Measurements from ENCODE around the gene TLCD5.

The TLCD5 gene

DNA sequence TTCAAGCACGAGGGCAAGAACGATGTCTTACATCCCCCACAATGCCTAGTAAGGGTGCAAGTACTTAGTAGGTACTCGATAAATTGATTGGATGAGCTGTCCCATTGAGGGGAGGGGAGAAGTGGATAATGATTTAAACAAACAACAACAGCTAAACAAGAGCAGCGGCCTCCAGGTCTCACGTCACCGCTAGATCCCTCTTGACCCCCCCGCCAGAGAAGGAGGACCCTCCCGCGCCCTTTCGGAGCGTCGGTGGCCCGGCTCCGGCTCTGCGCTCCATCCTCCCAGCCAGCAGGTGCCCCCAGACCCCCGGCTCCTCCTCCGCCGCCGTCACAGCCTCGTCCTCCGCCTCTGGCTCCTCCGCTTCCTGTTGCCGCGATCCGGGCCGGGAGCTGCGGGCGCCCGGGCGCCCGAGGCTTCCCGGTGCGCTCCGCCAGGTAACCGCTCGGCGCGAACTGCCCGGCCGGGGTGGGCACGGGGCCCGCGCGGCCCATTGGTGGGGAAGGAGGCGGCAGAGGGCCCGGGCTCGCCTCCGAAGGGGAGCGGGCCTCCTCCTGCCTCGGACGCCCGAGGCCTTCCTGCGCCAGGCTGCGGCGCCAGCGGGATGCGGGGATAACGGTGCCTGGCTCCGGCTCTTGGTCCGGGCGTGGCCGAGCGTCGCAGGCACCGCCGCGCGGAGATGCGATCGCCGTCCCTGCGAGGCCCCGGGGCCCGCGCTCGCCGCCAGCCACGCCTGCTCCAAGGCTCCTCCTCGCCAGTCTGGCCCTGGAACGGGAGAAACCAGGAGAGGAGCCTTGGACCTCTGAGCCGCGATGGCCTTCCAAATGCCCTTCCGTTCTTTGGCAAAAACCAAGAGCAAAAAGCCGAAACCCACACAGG, at the start of gene TLCD5:
Gene TLCD5 (plus strand): TSS at position 368 of the 879 bp plus-strand sequence. CDS start 2,143 bp downstream, outside the sequence.
- in situ Hi-C loops (cut with MboI; ENCODE audit: low sequenced_read_pairs), result no loop called here

DNA sequence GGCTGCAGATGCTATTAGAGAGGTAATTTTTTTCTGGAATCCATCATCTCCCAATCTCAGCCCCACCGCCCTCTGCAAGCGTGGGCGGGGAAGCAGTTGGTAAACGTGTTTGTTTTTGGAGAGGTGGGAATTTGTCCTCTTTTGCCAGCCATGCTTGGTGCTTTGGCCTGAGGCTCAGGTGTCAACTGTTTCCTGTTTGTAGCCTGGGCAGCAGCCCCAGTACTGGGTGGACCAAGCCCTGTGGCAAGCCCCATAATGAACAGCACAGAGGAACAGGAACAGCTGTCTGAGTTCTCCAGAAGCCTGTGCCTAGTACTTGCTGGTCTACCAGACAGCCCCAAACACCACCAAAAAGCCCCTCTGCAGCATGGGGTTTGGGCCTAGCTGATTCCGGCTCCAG, 45.6 kb upstream of the TLCD5 start:
- in situ Hi-C loops (cut with MboI; ENCODE audit: low sequenced_read_pairs), result no loop called here

DNA sequence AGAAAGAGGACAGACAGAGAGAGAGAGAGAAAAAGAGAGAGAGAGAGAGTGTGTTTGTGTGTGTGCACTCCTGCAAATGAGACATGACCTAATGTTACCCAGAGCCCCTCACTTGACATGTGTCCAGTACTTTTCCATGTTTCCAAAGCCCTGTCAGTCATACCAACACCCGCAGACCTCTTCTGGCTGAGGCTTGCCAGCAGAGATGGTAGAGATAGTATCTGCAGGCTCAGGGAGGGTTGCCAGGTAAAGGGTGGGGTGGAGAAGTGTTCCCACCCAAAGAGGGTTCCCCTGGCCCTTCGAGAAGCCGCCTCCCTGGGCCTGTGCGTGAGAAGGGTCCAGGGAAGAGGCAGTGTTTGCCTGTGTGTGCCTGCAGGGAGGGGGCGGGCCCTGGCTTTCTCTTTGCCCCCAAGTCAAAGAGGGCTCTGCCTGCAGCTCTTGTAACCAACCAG, 44.5 kb upstream of the TLCD5 start:
- in situ Hi-C loops (cut with MboI; ENCODE audit: low sequenced_read_pairs), result no loop called here

DNA sequence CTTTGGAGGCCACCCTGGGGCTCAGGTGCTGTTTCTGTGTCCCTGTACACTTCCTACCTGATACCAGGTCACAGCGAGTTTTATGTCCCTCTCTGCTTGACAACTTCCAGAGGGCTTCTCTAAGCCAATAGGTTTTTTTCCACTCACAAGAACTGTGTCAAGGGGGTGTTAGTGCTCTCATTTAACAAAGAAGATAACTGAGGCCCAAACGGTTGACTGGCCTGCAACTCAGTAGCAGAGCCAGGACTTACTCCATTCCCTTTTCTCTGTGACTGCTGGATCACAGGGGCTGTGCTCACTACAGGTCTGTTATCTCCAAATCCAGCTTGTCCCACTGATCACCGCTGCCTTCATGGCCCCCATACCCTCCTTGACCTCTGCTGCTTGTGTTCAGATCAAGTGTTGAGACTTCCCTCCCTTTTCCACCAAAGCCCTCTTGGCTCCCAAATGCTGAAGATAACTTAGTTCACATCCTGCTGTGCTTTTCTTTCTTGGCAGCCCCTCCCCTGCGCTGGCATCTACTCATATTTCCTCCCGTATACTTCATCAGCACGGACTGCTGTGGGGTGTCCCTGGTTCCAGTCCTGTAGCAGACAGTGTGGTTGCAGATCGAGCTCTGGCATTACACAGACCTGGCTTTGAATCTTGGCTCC, 43.8 kb upstream of the TLCD5 start:
- in situ Hi-C loops (cut with MboI; ENCODE audit: low sequenced_read_pairs), result no loop called here

DNA sequence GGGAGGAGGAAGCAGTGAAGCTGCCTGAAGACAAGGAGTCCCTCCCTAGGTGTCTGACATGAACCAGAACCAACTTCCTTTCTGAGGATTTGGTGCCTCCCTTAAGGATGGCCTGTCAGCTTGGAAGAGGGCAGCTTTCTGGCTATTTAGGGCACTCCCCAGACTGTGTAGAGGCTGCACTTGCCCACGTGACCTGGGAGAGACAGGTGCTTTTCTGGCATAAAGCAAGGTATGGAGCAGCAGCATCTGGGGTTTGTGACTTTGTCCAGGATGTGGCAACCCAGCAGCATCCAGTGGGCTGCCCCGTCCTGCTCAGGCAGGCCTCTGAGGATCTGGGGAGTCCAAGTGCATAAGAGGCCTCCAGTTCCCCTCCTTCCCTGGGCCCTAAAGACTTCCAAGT, 42.0 kb upstream of the TLCD5 start:
- in situ Hi-C loops (cut with MboI; ENCODE audit: low sequenced_read_pairs), result no loop called here

DNA sequence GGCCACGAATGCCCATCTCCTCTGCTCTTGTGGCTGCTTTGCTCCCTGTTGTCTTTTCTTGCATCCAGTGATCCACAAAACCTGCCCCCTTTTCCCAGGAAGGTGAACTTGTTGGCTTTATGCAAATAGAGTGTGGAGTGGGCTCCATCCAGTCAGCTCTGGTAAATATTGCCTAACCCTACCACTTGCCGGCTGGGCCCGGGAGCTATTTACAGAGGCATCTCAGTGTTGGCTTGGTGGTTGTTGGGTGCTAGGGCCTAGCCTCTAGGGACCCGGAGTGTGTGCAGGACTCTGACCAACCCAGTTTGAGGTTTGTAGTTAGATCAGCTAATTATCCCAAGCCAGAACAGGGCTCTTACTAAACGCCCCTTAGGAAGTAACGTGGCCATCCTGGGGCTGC, 40.8 kb upstream of the TLCD5 start:
- in situ Hi-C loops (cut with MboI; ENCODE audit: low sequenced_read_pairs), result no loop called here

DNA sequence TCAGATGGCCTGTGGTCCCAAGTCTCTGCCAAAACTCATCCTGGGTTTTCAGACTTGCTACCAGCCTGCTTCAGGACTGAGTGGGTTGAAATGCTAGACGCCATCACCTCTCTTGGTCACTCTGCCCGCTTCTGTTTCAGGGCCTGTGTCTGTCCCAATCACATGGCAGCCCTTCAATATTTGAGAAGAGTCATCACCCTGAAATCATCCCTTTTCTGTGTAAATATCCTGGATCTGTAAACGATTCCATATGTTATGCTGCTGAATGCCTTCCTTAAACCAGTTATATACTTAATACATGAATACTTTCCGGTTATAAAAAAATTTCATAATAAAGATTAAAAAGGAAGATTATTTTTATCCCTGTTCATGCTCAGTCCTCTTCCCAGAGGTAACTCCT, 39.8 kb upstream of the TLCD5 start:
- in situ Hi-C loops (cut with MboI; ENCODE audit: low sequenced_read_pairs), result no loop called here

DNA sequence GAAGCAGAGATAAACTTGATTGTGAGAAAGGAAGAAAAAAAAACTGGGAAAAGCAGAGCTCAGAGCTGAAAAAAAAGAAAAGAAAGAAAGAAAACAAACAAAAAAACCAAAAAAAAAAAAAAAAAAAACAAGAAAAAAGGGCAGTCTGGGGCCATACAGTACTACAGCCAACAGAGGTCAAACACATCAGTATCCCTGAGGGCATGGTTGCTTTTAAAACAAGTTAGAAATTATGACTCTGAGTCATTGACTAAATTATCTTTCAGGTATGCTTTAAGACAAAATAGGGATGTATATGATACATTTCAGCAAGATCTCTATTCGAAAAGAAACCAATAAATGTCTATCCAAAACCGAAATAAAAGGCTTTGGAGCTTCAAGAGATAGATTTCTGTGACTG, 37.1 kb upstream of the TLCD5 start:
- in situ Hi-C loops (cut with MboI; ENCODE audit: low sequenced_read_pairs), result no loop called here

DNA sequence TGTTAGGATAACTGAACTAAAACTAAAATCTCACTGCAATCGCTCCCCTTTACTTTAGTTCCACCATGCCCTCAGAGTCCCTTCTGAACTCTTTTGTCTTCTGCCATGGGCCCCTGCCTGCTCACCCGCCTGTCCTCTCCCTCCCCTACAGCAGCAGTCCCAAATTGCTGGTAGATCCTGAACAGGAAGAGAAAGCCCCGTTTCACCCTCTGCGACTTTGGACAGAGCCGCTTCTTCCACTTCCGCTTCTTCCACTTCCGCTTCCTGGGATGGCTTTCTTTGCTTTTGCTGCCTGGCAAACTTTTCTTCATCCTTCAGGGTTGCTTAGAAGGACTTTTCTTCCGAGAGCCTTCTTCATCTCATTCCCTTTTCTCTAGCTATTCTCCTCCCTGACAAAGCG, 35.7 kb upstream of the TLCD5 start:
- in situ Hi-C loops (cut with MboI; ENCODE audit: low sequenced_read_pairs), result no loop called here

DNA sequence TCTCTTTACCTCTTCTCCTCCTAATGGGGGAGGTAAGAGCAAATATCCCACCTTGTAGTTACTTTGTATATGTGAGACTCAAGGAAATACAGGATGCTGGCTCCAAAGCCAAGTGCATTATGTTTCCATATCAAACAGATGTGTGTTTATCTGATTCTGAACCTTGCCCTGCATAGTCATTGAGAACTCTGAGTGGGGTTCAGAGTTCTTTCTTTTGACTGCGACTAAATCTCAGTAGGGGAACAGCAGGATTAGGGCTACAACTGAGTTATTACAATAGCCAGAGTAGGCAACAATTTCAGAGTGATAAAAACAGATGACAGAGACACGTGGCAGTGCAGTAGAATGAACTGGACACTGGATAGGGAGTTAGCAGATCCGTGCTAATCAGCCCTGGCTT, 34.1 kb upstream of the TLCD5 start:
- in situ Hi-C loops (cut with MboI; ENCODE audit: low sequenced_read_pairs), result no loop called here

DNA sequence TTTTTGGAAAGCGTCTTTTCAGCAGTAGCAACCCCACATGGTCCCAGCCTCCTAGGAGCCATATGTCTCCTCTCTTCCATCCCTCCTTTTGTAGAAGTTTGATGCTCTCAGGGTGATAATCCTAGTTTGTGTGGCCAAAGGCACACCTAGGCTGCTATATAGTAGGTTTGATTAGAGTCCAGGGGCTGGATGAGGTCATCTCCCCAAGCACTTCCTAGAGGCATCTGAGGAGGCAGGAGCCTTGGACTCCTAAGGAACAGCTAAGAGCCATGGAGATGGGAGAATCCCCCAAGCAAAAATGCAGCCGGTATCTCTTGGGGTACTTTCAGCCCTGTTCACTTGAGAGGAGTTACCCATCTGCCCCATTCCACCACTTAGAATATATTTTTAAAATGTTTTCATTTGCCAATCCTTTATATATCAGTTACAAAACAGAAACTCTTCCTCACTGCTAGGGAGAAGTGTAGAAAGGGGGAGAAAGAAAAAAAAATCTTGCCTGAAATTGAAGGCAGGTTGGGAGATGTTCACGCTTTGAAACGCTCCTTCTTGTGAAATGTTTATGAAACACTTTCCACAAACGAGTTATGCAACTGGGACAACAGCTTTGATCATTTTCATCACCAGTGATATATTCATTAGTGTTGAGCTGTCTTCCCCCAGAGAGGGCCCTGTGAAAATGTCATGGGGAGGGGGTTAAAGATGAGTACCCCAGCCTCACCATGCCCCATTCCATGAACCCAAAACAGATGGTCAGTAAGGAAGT, 31.9 kb upstream of the TLCD5 start:
- in situ Hi-C loops (cut with MboI; ENCODE audit: low sequenced_read_pairs), result no loop called here

DNA sequence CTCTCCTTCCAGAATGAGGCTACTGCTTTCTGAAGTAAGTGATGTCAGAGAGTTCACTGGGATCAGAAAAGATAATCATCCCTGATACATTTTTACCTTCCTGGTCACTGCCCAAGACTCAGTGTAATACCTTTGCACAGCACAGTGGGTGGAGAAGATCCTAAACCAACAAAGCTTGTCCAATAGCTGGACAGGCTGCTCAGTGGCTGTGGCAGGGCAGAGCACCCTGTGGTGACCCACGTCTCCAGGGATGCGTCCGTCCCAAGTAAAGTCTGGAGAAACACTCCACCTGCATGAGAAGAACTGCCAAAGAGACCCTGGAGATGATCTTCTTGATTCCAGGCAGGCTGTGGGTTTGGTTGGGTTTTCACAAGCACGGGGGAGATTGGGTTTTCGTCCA, 31.0 kb upstream of the TLCD5 start:
- in situ Hi-C loops (cut with MboI; ENCODE audit: low sequenced_read_pairs), result no loop called here

DNA sequence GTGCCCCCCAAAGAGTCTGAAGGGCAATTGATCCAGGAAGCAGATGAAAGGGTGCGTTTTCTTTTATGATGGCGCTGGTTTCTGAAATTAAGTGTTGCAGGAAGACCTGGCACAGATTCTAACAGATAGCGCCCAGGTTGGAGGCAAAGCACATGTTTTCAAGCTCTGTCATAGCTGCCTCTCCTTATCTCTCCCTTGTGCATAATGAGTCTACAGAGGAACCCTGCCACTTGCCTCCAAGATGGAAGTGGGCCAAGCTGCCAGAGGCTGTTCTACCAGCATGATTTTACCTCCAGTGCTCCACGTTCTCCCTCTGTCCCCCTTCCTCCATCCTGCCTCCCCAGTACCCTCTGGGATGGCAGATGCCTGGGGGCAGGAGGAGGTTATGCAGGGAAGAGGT, 30.0 kb upstream of the TLCD5 start:
- in situ Hi-C loops (cut with MboI; ENCODE audit: low sequenced_read_pairs), result no loop called here

DNA sequence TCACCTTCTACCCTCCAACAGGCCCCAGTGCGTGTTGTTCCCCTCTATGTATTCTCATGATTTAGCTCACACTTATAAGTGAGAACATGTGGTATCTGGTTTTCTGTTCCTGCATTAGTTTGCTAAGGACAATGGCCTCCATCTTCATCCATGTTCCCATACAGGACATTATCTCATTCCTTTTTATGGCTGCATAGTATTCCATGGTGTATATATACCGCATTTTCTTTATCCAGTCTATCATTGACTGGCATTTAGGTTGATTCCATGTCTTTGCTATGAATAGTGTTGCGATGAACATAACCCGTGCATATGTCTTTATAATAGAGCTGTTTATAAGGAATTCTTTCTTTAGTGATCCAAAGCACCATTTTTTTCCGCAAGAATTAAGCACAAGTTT, 28.5 kb upstream of the TLCD5 start:
- in situ Hi-C loops (cut with MboI; ENCODE audit: low sequenced_read_pairs), result no loop called here

DNA sequence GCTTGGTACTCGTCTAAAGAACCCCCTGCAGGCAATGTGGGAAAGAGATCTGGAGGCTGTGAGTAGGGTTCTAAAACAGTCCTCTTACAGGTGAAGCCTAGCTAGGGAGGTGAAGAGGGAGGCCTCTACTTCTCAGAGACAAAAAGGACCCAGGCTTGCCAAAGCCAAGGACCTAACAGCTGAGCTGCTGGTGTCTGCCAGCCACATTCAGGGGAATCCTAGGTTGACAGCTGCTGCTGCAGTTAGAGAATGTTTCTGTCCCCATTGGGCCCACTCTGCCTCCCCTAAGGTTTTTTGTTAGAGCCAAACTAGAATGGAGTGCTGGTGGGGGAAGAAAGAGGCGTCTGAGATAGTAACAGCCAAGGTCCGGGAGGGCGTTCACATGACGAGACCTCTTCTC, 26.6 kb upstream of the TLCD5 start:
- in situ Hi-C loops (cut with MboI; ENCODE audit: low sequenced_read_pairs), result no loop called here

DNA sequence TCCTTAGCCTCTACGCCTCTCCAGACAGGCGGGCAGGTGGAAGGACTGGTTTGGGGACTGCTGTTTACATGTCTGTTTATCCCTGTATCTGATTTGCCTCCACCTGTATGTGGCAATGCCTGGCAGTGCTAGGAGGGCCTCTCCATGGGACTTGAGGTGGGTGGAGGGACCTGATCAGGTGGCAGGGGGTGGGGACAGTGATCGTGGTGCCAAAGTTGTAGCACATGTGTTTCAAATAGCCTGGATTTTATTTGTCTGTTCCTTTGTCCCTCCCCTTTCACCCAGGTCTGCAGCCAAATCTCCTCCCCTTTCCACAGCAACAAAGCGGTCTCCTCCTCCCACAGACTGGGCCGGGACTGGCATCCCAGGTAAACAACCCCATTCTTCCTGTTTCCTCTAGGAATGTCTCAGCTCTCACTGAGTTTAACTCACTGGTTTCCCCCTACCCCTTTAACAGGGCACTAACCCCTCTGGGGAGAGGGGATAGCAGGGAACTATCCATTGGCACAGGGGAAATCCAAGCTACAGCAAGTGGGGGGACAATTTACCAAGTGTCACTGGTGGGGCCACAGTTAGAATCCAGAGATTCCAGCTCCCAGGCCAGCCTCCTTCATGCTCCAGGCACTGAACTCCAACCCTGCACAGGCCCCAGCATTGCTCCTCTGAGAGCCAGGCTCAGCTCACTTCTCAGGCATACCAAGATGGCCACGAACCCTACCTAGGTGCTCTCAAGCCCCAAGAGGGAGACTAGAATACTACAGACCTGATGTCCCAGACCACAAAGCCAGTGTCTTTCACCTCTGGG, 22.9 kb upstream of the TLCD5 start:
- in situ Hi-C loops (cut with MboI; ENCODE audit: low sequenced_read_pairs), result loop anchor here (10.0 kb wide), 2 partner anchors 67 to 127 kb away; no protein-coding TSS in a partner anchor

DNA sequence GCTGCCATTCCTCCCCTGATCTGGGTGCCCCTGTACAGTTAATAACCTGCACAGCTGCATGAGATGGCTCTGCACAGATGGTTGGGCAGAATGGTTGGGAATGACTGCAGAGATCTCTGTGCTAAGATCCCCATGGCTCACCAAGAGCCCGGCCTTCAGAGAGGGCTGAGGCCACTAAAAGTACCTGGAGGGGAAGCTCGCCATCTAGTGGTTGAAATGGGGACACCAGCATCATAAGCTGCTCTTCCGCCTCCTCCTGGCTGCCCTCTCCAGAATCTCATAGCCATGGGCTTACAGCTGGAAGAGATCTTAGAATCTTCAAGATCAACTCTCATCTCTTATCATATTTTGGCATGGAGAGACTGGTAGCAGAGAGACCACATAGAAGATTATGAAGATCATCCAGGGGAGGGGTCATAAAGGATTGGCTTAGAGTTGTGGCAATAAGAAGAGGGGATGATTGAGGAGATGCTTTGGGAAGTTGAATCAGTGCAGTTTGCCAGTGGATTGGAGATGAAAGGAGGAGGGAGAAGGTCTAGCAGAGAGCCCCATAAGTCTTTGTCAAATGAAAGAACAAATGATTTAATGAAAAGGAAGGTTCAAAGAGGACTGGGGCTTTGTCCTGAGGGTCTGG, 22.0 kb upstream of the TLCD5 start:
- in situ Hi-C loops (cut with MboI; ENCODE audit: low sequenced_read_pairs), result loop anchor here (10.0 kb wide), 2 partner anchors 68 to 128 kb away; no protein-coding TSS in a partner anchor

DNA sequence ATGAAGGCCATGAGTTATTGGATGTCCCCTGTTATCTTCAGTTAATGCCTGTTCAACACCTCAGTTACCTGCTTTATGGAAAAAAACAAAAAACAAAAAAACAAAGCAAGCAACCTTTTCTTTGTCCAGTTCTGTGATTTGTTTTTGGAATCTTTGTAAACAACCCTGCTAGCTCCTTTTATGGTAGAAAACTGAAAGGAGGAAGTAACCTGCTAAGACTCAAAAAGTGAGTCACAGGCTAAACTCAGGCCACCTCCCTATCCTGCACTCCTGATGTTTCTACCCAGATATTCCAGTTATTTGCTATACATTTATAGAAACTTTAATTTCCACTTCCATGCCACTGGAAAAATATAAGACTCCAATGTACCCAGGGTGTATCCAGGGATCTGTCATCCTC, 20.6 kb upstream of the TLCD5 start:
- in situ Hi-C loops (cut with MboI; ENCODE audit: low sequenced_read_pairs), result loop anchor here (10.0 kb wide), 2 partner anchors 70 to 130 kb away; no protein-coding TSS in a partner anchor

DNA sequence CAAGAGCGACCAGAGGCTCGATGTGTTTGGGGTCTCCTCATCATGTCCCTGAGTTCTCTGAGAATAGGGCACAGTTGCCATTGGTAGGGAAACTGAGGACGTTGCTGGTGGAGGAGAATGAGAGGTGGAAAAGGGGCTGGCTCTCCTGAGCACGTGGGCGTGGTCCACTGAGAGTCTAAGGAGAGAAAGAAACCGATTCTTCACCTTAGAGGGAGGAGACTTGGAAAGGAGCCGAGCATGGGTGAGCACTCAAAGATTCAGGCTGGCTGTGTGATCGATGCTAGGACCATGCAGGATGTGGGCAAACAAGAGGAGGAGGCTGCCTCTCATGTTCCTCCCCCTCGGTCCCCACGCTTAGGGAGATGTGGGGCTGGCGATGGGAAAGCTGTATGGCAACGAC, 19.8 kb upstream of the TLCD5 start:
- in situ Hi-C loops (cut with MboI; ENCODE audit: low sequenced_read_pairs), result loop anchor here (10.0 kb wide), 2 partner anchors 70 to 130 kb away; no protein-coding TSS in a partner anchor
